ENCODE results near the gene FKBP2.
A peak's percentile ranks its signal among the peaks of the same experiment; 100 is the strongest.

The FKBP2 gene

GRCh38 chr11:64240435-64241240, at the start of gene FKBP2:
Gene FKBP2, plus strand, starts transcription at chr11:64241095. Its CDS starts 1,293 bp downstream, at chr11:64242388.
- DNase-seq (ENCODE audit: low read depth): peak; percentile 88

DNA sequence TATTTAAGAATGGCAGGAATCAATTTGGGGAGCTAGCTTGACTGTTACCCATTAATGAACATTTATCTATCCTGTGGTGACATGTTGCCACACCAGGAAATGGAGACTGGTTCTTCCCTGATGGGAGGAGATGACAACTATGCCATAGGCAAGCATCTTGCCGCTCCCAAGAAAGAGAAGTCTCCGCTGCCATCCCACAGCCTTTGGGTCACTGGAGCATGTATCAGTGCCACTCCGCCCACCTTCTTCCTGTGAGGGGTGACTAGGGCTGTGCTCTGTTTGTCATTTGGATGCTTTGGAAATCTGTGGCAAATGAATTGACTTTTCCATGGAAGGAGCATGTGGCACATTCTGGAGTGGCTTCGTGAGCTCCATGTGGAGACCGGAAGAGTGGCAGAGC, 48.5 kb upstream of the FKBP2 start:
- DNase-seq (ENCODE audit: low read depth): no peak

- no peak for DNase-seq (ENCODE audit: low read depth)
These were observed 44.3 kb upstream of the FKBP2 start for GRCh38 chr11:64196626-64197025.

GRCh38 chr11:64198511-64198910, 42.4 kb upstream of the FKBP2 start:
- no peak for DNase-seq (ENCODE audit: low read depth)

- no peak for DNase-seq (ENCODE audit: low read depth)
These were observed 39.4 kb upstream of the FKBP2 start for GRCh38 chr11:64201543-64201942.

DNA sequence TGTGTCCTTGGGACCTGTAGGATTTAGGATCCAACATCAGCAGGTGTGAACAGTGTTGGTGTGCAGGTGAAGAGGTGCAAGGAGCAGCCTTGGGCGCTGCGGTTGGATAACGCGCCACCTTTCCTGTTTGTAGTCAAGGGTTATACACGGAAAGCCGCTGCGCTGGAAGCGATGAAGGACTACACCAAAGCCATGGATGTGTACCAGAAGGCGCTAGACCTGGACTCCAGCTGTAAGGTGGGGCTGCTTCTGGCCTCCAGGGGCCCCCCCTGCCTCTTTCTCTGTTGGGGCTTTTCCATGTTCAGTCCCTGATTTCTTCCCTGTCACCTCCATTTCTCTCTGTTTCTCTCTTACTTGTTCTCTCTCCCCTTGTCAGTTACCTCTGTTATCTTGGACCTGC, 37.9 kb upstream of the FKBP2 start:
- DNase-seq (ENCODE audit: low read depth): no peak

DNA sequence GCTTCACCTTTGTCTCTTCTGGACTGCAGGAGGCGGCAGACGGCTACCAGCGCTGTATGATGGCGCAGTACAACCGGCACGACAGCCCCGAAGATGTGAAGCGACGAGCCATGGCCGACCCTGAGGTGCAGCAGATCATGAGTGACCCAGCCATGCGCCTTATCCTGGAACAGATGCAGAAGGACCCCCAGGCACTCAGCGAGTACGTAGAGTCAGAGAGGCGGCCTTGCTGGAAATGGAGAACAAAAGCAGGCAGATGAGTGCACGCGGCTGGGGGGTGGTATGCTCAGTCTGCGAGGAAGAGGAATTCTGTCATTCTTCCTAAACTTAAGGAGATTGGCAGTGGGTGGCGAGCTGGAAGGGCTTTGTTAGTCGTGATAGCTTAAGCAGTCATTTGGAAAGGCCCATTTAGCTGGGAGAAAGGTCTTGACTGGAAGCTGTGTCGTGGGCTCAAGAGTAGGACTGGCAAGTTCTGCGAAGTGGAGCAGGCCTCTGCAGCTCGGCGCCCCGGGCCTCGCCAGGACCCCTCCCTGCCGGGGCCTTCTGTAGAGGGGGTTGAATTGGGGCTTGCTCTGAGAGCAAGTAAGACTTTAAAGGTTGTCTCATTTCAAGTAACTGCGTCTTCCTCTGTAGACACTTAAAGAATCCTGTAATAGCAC, 37.3 kb upstream of the FKBP2 start:
- DNase-seq (ENCODE audit: low read depth): no peak

DNA sequence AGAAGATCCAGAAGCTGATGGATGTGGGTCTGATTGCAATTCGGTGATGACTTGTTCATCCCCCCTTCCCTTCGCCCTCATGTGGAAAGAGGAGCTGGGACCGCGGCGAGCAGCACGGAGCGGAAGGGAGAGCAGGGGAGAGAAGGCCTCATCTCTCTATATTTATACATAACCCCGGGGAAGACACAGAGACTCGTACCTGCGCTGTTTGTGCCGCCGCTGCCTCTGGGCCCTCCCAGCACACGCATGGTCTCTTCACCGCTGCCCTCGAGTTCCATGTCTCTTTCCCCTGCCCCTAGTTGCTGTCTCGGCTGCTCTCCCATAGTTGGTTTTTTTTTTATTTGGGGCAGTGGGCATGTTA, 36.8 kb upstream of the FKBP2 start:
- no peak for DNase-seq (ENCODE audit: low read depth)

- DNase-seq (ENCODE audit: low read depth): peak; percentile 70
These were observed 36.4 kb upstream of the FKBP2 start for GRCh38 chr11:64204464-64204989.

GRCh38 chr11:64206457-64207255, 34.2 kb upstream of the FKBP2 start, which contains the start of gene FERMT3:
Gene FERMT3, plus strand, starts transcription at chr11:64206721. Its CDS starts 644 bp downstream, at chr11:64207365.
- DNase-seq (ENCODE audit: low read depth): no peak

- peak; percentile 50 for DNase-seq (ENCODE audit: low read depth)
These were observed 33.4 kb upstream of the FKBP2 start for GRCh38 chr11:64207256-64208085.

DNA sequence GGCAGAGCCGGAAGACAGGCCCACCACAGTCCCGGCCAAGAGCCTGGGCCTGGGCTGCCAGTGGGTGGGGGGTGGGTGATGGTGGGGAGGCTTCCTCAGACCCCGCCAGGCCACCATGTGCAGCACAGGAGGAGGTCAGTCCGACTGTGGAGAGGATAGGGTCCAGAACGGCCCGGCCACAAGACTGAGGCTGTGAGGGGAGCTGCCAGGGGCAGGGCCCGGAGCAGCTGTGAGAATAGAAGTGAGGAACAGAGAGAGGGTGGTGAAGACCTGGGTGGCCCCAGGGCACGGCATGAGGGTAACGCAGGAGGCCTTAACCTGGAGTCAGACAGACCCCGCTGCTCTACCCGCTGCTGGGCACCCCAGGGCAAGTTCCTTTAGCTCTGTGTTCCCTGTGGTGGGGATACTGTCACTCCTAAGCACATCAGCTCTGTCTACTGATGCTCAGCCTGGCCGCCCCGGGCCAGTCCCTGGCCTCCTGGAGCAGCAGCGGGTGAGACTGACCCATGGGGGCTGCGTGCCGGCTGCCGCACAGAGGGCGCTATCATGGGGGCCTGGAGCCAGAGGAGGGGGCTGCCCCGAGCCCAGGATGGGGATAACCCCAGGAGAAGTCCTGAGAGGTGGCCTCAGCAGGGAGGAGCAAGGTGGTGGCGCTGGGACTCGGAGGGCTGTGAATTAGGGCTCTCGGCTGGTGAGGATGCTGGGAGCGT, 32.7 kb upstream of the FKBP2 start:
- no peak for DNase-seq (ENCODE audit: low read depth)

- no peak for DNase-seq (ENCODE audit: low read depth)
These were observed 31.9 kb upstream of the FKBP2 start for GRCh38 chr11:64208796-64209562.

GRCh38 chr11:64209563-64209843, 31.4 kb upstream of the FKBP2 start:
- DNase-seq (ENCODE audit: low read depth): no peak

DNA sequence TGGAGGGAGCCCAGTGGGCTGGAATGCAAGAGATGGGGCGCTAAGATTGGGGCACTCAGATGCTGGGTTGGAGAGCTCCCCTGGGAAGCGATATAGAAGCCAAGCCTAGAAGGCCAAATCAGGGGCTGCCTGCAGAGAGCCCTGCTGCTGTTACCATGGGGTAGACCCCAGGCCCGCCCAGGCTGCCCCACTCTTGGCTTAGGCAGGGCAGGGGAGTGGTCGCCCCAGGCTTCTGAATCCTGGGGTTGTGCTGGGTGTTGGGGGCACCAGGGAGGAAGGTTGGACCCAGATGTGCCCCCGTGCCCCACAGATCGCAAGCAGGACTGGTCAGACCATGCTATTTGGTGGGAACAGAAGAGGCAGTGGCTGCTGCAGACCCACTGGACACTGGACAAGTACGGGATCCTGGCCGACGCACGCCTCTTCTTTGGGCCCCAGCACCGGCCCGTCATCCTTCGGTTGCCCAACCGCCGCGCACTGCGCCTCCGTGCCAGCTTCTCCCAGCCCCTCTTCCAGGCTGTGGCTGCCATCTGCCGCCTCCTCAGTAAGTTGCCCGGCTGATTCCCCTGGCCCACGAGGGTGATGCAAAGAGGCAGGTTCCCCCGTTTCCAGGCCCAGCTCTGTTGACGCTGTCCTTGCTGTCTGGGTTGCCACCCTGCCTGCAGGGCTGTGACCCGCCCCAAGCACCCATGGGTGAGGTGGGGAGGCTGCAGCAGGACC, 30.4 kb upstream of the FKBP2 start:
- DNase-seq (ENCODE audit: low read depth): no peak

DNA sequence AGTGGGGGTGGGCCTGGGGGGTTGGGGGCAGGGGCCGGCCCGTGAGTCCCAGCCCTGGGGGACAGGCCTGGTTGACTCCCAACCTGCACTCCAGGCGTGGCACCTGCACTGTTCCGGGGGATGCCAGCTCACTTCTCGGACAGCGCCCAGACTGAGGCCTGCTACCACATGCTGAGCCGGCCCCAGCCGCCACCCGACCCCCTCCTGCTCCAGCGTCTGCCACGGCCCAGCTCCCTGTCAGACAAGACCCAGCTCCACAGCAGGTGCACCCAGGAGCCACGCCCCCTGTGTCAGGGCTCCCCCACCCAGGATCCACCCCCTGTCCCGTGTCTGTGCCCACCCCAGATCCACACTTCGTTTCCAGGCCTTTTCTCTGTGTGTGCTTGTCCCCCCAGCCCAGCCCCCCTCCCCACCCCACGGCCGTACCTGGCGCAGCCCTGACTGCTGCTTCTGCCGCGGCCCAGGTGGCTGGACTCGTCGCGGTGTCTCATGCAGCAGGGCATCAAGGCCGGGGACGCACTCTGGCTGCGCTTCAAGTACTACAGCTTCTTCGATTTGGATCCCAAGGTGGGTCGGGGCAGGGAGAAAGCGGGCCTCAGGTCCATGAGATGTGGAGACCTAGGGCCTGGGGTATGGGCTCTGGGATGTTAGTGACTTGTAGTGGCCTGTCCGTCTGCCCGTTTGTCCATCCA, 29.6 kb upstream of the FKBP2 start:
- DNase-seq (ENCODE audit: low read depth): no peak

GRCh38 chr11:64216879-64217278, 24.0 kb upstream of the FKBP2 start:
- DNase-seq (ENCODE audit: low read depth): no peak

DNA sequence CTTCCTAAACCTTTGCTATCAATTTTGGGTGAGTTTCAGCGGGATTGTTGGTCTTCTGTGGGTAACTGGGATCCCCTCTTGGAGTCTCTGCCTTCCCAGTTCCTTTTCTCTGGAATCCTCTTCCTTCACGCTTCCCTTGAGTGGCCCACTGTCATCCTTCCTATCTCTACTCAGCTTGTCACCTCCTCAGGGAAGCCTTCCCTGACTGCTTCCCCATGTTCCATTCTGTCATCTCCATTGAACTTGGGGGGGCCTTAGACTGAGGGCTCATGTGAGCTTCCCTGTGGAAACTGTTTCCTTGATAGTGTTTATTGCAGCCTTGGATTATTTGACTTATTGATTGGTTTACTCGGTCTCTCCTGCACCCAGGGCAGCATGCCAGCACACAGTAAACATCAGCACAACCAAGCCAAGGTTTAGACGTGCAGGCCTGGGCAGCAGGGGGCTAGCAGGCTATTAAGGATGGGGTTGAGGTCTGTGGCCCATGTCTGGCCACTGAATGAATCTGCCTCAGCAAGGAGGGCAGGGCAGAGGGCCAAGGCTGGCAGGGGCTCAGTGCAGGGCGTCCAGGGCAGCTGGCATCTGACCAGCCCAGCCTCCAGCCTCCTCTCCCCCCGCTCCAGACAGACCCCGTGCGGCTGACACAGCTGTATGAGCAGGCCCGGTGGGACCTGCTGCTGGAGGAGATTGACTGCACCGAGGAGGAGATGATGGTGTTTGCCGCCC, 22.1 kb upstream of the FKBP2 start:
- no peak for DNase-seq (ENCODE audit: low read depth)

GRCh38 chr11:64219354-64219684, 21.6 kb upstream of the FKBP2 start:
- DNase-seq (ENCODE audit: low read depth): no peak

Measured in stimulated activated CD8-positive, alpha-beta memory T cell treated with anti-CD3 and anti-CD28 coated beads, Interleukin-15, amount 100 ng/mL, for 1 hour (primary cell).